ENCODE measurements around the gene SLC47A2.

DNA sequence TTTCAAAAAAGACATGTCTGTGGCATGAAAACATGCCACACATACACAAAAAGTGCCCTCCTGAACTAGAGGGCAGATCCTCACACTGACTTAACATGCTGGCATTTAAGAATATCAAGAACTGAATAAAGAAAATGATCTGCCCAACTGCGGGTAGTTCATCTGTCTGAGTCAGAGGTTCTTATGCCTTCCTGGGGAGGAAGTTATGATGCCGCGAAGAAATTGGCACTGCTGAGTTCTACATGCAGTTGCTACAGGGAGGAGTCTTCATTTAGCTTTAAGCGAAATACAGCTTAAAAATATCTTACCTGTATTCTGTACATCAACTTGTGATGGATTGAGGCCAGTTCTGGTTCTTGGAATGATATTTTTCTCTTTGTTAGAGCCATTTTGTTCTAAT is 61.5 kb downstream of the SLC47A2 start:
- TF ChIP-seq, protein P1, sequence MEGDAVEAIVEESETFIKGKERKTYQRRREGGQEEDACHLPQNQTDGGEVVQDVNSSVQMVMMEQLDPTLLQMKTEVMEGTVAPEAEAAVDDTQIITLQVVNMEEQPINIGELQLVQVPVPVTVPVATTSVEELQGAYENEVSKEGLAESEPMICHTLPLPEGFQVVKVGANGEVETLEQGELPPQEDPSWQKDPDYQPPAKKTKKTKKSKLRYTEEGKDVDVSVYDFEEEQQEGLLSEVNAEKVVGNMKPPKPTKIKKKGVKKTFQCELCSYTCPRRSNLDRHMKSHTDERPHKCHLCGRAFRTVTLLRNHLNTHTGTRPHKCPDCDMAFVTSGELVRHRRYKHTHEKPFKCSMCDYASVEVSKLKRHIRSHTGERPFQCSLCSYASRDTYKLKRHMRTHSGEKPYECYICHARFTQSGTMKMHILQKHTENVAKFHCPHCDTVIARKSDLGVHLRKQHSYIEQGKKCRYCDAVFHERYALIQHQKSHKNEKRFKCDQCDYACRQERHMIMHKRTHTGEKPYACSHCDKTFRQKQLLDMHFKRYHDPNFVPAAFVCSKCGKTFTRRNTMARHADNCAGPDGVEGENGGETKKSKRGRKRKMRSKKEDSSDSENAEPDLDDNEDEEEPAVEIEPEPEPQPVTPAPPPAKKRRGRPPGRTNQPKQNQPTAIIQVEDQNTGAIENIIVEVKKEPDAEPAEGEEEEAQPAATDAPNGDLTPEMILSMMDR (IDR thresholded peaks at IDR 0.05), result no peak
- TF ChIP-seq POLR2A (IDR thresholded peaks at IDR 0.05) (no peak), EP300 (IDR thresholded peaks at IDR 0.05; ENCODE audit: low read depth) (no peak)

All from transverse colon (tissue), 3 donors.